ENCODE data around the gene ASTN1.

The ASTN1 gene

GRCh38 chr1:176903474-176903873 is 261.0 kb downstream of the ASTN1 start:
- Histone ChIP-seq H3K4me3 (ENCODE audit: low read depth, low read length) (no peak overlapping the region), H3K9me3 (ENCODE audit: control insufficient read depth, insufficient read depth, low read depth, low read length) (no peaks in the 10 kb centered on the region), H3K4me1 (ENCODE audit: control insufficient read depth, insufficient read depth, low read length) (no peaks in the 10 kb centered on the region), H3K36me3 (ENCODE audit: control insufficient read depth in 2 of 2, insufficient read depth in 1 of 2, low read length in 2 of 2) (no peaks in the 10 kb centered on the region), H3K27ac (ENCODE audit: extremely low read depth, low read depth, low read length) (no peak overlapping the region)
- POLR2A ChIA-PET, result no interaction called here
- CTCF ChIA-PET, result interaction anchor here (0.5 to 2.9 kb wide), 5 partner anchors 9 to 444 kb away, joined by 3 to 13 read pairs (median 3); no protein-coding TSS in a partner anchor
- TF ChIP-seq ZNF76 (tag by site-specific recombination; IDR thresholded peaks at IDR 0.05; ENCODE audit: borderline replicate concordance, low read depth), result no peak
- TF ChIP-seq ZNF214 (tag by site-specific recombination; IDR thresholded peaks at IDR 0.05; ENCODE audit: borderline replicate concordance), result no peak
- no peak for TF ChIP-seq ZNF677 (tag by site-specific recombination; IDR thresholded peaks at IDR 0.05)

GRCh38 chr1:176899321-176899720 is 265.2 kb downstream of the ASTN1 start:
- Histone ChIP-seq H3K4me1 (ENCODE audit: control insufficient read depth, insufficient read depth, low read length) (no peaks in the 10 kb centered on the region), H3K4me3 (ENCODE audit: low read depth, low read length) (no peak overlapping the region), H3K36me3 (ENCODE audit: control insufficient read depth in 2 of 2, insufficient read depth in 1 of 2, low read length in 2 of 2) (no peaks in the 10 kb centered on the region), H3K27ac (ENCODE audit: extremely low read depth, low read depth, low read length) (no peak overlapping the region), H3K9me3 (ENCODE audit: control insufficient read depth, insufficient read depth, low read depth, low read length) (no peaks in the 10 kb centered on the region)
- ChIA-PET POLR2A (no interaction called here), CTCF (interaction anchor here (0.5 to 4.5 kb wide), 15 partner anchors 10 to 1046 kb away, joined by 3 to 42 read pairs (median 6); no protein-coding TSS in a partner anchor)
- TF ChIP-seq ZBTB44 (tag by site-specific recombination; IDR thresholded peaks at IDR 0.05) (no peak), PRDM6 (tag by site-specific recombination; IDR thresholded peaks at IDR 0.05) (no peak), ZNF274 (IDR thresholded peaks at IDR 0.05; ENCODE audit: low read length) (no peak), ZNF274 (tag by site-specific recombination; IDR thresholded peaks at IDR 0.05; ENCODE audit: borderline replicate concordance) (no peak), ZNF223 (tag by site-specific recombination; IDR thresholded peaks at IDR 0.05) (no peak), ZNF48 (tag by site-specific recombination; IDR thresholded peaks at IDR 0.05) (no peak), ZNF202 (tag by site-specific recombination; IDR thresholded peaks at IDR 0.05; ENCODE audit: borderline replicate concordance) (no peak), ZNF214 (tag by site-specific recombination; IDR thresholded peaks at IDR 0.05; ENCODE audit: borderline replicate concordance) (no peak), ZBTB20 (tag by site-specific recombination; IDR thresholded peaks at IDR 0.05) (no peak), ZNF350 (tag by site-specific recombination; IDR thresholded peaks at IDR 0.05) (no peak), BCL11A (tag by site-specific recombination; IDR thresholded peaks at IDR 0.05; ENCODE audit: low read depth) (no peak), OVOL3 (tag by site-specific recombination; IDR thresholded peaks at IDR 0.05) (no peak), ZNF530 (tag by site-specific recombination; IDR thresholded peaks at IDR 0.05; ENCODE audit: low read depth) (no peak)

GRCh38 chr1:176897350-176898236 is 266.9 kb downstream of the ASTN1 start:
- no peaks in the 10 kb centered on the region for H3K36me3 ChIP-seq (ENCODE audit: control insufficient read depth in 2 of 2, insufficient read depth in 1 of 2, low read length in 2 of 2)
- no peaks in the 10 kb centered on the region for H3K4me1 ChIP-seq (ENCODE audit: control insufficient read depth, insufficient read depth, low read length)
- POLR2A ChIA-PET, result interaction anchor here (1.3 kb wide), 1 partner anchor 284 kb away, joined by 4 read pairs; no protein-coding TSS in a partner anchor
- no peak overlapping the region for H3K27ac ChIP-seq (ENCODE audit: extremely low read depth, low read depth, low read length)
- CTCF ChIA-PET, result interaction anchor here (0.6 to 4.5 kb wide), 58 partner anchors 9 to 1049 kb away, joined by 3 to 42 read pairs (median 4); no protein-coding TSS in a partner anchor
- no peak overlapping the region for H3K4me3 ChIP-seq (ENCODE audit: low read depth, low read length)
- no peaks in the 10 kb centered on the region for H3K9me3 ChIP-seq (ENCODE audit: control insufficient read depth, insufficient read depth, low read depth, low read length)
- TF ChIP-seq ZNF416 (tag by site-specific recombination; IDR thresholded peaks at IDR 0.05), result no peak
- no peak for TF ChIP-seq ZNF561 (tag by site-specific recombination; IDR thresholded peaks at IDR 0.05; ENCODE audit: borderline replicate concordance)
- no peak for TF ChIP-seq ZNF600 (tag by site-specific recombination; IDR thresholded peaks at IDR 0.05)
- no peak for TF ChIP-seq ZNF670 (tag by site-specific recombination; IDR thresholded peaks at IDR 0.05; ENCODE audit: low read depth)
- peak; percentile 11; the same call in 1 of the 2 replicates for TF ChIP-seq ZBTB8A (tag by site-specific recombination; IDR thresholded peaks at IDR 0.05)
- 0 out of 2 replicates have a peak, but pooled peaks have one; percentile 19 for TF ChIP-seq ZFHX2 (tag by site-specific recombination; conservative IDR thresholded peaks at IDR 0.05)
- TF ChIP-seq TSHZ1 (tag by site-specific recombination; IDR thresholded peaks at IDR 0.05; ENCODE audit: borderline replicate concordance), result no peak
- TF ChIP-seq ZEB2 (tag by site-specific recombination; IDR thresholded peaks at IDR 0.05), result 0 out of 2 replicates have a peak, but pooled peaks have one; percentile 32
- 0 out of 2 replicates have a peak, but pooled peaks have one; percentile 38 for TF ChIP-seq ZNF701 (tag by site-specific recombination; IDR thresholded peaks at IDR 0.05)
